Measurements from ENCODE around the gene ZCCHC13.
A peak's percentile ranks its signal among the peaks of the same experiment; 100 is the strongest.
"Not testable (repeated sequence)": the region's sequence is repeated elsewhere in the genome, so short reads cannot be mapped to it uniquely, and the experiment has no call there.

ZCCHC13 gene

DNA sequence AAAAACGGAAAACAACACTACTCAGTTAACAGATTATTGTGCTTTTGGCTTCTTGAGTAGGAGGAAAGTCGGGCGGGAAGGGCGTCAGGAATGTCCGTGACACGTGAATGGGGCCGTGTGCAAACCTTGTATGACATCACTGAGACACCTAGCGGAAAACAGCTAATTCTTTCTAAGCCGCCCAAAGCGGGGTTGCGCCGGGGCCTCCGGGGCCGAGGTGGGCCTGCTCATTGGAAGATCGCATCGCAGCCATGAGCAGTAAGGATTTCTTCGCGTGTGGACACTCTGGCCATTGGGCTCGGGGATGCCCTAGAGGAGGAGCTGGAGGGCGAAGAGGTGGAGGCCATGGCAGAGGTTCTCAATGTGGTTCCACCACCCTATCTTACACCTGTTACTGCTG, at the start of gene ZCCHC13:
Gene ZCCHC13 (plus strand): TSS at position 165 of the 400 bp plus-strand sequence. CDS start 87 bp downstream, at position 252.
- no peak for DNase-seq

DNA sequence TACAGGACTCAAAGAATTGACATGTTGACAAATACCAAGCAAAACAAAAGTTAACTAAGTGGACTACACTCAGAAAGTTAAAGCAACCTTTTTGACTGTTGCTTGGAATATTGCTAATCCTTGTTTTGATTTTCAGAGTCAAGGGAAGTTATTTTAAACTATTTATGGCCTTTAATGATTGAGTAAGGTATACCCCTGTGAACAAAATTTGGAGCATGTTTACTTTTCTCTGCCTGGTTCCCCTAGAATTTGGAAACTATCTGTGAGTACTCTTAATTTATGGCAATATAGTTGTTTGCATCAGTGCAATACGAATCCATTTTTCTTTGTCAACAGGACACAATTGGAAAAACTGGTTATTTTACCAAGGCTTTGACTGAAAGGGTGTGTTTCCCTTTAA, 45.9 kb upstream of the ZCCHC13 start:
- not testable (repeated sequence) for DNase-seq

DNA sequence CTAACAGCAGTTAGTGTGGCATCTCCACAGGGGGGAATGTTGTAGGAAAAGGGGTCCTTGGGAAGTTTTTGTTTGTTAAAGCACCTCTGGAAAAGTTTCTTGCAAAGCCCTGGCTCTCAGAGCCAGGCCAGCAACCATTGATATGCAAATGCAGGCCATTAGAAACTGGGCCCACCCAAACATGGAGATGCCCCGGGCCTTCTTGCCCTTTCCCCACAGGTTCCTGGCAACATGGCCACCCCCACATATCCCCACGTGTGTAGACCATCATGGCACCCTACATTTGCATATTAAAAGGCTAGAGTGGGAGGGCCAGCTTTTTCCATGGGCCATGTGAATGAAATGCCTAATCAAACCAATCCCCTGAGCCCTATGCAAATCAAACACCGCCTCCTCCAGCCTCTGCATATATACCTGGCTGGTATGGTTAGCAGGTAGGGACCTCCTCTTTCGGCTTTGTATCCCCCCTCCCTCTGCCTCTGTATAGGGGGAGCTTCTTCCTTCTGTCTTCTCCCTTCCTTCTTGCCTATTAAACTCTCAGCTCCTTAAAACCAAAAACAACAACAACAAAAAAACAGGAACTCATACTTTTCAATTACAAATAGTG, 44.0 kb upstream of the ZCCHC13 start:
- DNase-seq: no peak

DNA sequence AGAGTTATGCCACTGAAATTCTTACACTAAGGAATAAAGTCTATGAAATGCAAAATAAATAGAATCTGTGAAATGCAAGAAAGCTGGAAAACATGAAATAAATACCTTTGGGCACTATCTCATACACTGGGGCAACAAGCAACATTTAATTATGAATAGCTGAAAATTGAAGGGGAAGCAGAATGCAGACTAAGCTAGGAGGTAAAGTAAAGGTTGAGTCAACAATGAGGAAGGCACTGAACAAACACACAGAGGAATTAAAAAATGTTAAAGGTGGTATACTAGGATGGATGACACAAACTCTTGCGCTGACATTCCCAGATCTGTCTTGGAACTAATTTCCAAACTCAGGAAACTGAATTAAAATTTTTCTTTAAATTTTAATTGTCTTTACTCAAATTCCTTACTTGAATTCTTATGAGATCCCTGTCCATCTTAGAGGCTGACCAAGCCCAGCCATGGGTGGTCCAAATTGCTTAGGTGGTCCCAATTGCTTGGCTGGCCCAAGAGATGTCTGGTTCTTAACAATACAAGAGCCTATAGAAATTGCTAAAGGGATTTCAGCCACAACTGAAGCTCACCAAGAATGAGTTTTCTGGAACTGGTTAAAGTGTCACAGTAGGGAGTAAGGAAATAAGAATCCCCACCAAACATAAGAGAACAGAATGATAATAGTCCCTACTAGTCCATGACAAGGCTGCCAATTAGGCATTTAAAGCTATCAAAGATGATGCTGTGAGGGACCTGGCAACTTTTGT, 41.3 kb upstream of the ZCCHC13 start:
- DNase-seq: no peak

DNA sequence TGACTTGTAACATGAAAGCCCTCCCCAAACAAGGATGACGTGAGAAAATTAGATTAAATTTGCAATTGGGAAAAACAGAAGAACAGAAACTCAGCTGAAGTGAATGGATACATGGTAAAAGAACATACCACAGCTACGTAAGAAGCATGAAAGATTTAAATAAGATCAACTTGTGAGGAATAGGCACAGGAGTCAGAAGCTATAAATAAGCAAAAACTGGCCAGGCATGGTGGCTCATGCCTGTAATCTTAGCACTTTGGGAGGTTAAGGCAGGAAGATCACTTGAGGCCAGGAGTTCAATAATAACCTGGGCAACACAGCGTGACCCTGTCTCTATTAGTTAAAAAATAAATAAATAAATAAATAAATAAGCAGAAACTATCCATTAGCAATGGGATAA, 33.6 kb upstream of the ZCCHC13 start:
- DNase-seq: no peak

DNA sequence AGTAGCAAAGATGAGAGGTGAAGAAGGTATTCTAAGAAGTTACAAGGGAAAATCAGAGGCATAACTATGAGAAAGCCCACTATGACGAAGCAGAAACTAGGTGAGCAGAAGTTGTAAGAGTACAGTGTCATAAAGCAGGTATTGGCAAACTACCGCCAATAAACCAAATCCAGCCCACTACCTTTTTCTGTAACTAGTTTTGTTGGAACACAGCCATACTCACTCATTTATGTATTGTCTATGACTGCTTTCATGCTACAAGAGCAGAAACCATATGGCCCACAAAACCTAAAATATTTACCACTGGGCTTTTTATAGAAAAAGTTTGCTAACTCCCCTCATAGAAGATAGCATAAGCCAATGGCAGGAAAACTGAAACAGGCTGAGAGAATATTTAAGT, 31.8 kb upstream of the ZCCHC13 start:
- no peak for DNase-seq

DNA sequence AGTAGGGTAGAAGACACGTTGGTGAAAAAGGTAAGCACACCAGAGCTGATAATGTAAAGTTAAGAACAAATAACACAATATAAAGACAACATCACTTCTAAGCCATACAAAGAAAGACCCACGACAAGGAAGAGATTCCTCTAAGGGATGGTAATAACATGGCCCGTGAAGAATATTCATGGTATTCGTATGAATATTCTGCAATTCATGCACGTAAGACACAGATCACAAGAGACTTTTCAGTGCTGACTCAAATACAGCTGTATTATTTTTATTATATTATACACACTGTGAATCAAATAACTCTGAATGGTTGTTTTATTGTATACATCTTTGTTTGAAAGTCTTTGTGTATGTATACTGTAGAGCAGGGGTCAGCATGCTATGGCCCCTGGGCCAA, 29.5 kb upstream of the ZCCHC13 start:
- no peak for DNase-seq

DNA sequence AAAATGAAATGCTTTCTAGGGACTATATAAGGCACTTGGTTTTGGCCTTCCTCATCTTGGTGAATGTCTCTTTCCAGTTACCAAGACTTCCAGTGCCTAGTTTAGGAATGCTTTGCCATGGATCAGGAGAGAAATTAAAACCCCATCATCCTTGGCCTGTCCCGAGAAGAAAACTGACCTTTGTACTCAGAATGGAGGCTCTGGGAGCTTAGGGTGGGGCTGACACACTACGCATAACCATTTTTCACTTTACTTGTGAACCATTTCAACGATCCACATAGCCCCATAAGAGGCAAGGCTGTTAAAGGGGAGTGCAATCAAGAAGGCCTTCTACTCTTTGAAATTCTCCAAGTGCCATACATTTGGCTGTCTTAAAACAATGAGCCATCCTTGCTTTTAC, 26.7 kb upstream of the ZCCHC13 start:
- DNase-seq: no peak

DNA sequence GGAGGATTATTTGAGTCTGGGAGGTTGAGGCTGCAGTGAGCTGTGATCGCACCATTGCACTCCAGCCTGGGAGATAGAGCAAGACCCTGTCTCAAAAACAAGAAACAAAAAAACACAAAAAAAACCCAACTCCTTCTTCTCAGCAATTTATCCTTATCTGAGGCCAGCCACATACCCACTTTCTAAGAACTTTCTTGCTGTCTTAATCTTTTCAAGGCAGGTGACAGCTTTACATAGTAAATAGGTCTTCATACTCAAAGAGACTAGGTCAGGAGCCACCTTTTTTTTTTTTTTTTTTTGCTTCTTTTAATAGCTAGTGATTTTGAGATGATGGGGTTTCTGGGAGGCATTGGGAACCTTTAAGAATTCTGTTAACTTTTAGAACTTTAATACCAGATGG, 26.1 kb upstream of the ZCCHC13 start:
- no peak for DNase-seq

DNA sequence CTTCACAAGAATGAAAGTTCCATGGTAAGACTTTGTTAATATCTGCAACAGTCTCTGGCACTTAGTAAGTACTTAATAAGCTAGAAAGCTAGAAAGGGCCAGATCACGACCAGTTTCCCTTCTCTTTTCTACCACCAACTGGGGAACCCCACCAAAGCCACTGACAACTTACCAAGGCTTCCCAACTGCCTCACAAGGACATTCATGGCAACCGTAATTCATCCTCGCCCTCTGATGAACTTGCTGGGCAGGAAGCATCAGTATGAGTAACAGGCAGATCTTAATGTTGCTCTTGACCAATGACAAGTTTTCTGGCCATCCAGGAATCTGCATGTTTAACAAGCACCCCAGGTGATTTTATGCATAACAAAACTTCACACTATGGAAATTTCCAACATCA, 23.2 kb upstream of the ZCCHC13 start:
- DNase-seq: no peak

DNA sequence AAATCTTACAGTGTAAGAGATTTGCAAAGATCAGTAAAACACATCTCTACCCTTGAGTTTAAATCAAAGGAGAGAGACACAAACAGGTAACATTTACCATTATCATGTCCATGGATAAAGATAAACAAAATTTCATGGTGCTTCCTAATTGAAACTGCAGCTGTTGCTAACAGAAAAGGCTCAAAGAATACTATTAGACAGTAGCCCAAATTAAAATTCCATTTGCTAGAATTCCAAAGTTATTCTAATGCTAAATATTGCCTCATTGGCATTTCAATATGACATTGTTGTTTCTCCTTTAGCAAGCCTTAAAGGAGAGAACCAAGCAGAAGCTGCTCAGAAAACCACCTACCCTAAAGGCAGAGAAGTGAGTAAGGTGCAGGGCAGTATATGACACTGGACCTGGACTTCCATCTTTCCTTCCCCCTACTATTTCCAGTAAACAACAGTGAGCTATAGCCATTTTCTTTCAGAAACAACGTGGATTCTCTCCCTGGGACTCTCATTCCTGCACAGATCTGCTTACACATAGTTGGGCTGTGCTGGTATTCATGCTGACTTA, 19.5 kb upstream of the ZCCHC13 start:
- no peak for DNase-seq

DNA sequence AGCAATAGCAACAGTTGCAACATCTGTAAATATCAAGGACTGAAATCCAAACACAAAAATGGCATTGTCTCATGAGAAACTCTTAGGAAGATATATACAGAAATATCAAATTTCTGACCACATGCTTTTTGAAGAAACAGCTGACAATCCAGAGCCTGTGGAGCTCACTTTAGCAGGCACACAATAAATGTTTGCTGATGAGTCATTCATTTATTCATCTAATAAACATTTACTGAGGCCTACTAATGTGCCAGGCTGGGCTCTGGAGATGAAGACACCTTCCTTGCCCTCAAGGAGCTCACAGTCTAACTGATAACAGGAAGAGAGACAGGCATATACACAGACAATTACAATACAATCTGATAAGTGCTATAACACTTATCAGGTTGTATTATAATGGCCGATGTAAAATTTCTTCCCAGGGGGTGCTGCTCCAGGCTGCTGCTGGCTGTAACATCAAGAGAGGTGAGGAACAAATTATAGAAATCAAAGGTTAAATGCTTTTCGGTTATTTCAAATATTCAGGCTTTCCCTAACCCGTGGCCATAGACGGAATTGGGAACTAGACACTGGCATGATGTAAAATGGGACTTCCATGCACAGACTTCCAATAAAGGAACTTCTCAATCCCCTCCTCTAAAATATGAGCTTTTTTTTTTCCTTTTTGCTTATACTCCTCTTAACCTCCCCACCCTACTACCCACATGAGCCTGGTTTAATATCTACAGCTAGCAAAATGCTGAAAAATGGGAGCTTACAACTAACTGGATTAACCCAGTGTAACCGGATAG, 16.8 kb upstream of the ZCCHC13 start:
- DNase-seq: no peak

DNA sequence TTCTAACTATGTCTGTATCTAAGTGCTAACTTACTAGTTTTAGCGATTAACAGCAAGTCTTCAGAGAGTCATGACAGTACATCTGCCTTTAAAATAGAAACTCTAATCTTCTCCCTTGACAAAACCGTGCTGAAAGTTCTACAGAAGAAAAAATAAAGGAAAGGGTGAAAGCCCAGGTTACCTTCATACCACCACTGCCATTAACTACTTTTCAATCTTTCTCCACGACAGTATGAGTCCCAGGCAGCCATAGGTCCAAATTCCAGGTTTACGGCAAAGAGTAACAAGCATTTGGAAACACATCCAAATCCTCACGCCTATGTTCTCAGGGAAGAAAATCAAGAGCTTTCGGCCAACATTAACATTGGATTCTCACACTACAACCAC, 12.4 kb upstream of the ZCCHC13 start:
- DNase-seq: no peak

DNA sequence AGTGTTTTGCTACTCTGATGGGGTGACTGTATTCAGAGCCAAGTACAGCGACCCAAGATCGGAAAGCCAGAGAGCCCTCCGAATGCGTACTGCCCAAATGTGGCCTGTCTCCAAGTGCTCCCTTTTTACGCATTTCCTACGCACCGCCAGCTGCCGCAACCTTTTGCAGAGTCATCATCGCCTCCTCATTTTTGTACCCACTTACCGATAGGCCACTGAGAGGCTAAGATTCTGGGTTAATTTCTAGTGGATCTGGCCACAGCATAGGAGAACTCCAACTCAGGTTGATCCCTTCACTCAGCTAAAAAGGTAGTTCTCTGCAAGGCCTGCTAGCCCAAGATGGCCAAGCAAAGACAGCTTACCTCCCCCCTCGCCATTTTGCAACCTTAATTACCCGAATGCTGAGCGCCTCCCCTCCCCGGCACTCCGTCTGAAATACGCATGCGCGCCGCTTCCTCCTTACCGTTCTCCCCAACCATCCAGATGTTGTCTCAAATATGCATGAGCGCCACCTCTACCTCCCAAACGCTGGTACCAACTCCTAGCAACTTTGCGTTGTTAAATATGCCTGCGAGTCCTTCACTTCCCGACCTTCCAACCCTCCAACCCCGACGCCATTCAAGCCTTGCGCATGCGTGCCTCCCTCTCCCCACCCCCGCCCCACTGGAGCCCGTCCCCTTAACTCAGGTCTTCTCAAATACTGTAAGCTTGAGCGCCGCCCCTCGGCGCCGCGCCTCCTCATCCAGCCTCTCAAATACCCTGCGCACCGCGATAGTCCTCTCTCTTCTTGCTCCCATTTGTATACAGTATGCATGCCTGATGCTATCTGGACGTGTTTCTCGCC, 11.8 kb upstream of the ZCCHC13 start:
- DNase-seq: peak; percentile 72

DNA sequence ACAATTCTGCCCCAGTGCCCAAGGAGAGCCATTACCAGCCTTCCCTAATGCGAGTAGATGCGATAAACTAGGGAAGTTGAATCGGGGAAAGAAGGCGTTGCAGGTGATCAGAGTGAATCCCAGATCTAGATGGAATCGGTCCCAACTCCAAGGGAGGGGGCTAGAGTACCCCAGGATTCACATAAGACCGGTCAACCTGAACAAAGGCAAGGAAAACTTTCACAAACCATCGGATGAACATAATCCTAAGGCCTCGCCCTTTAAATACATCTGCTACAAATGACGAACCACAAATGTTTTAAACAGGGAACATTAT, 11.2 kb upstream of the ZCCHC13 start:
- DNase-seq: no peak

DNA sequence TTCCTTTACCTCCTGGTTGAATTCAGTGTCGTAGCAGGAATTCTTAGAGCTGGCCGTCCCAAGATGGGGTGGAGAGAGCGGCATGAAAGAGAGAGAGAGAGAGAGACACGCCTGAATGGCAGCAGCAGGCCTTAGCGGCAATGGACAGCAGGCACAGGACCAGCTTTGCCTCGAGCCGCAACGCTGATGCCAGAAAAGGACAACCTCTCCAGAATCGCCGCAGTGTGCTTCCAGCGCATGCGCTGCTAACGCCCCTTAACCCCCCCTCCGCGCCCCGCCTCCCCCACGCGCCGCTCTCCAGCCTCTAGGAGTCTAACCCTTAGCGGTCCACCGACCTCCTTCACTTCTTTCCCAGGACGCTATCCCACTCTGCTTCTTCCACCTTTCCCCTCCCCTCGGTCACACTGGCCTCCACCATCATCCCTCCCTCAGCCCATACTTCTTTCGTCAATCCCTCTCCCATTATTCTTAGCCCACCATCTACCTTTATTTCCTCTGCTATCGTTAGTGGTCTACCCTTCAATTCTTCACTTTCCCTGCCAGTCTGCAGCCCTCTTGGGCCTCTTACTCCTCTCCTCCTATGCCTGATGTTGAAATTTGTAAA, 10.5 kb upstream of the ZCCHC13 start:
- DNase-seq: peak; percentile 63

DNA sequence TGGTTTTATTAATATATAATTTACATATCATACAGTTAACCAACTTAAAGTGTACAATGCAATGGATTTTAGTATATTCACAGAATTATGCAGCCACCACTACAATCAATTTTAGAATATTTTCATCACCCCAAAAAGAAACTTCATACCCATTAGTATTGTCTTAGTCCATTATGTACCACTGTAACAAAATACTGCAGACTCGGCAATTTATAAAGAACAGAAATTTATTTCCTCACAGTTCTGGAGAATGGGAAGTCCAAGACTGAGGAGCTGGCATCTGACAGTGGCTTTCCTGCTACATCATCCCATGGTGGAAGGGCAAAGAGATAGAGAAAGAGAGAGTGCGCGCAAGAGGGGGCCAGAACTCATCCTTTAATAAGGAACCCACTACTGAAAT, 8.9 kb upstream of the ZCCHC13 start:
- no peak for DNase-seq

DNA sequence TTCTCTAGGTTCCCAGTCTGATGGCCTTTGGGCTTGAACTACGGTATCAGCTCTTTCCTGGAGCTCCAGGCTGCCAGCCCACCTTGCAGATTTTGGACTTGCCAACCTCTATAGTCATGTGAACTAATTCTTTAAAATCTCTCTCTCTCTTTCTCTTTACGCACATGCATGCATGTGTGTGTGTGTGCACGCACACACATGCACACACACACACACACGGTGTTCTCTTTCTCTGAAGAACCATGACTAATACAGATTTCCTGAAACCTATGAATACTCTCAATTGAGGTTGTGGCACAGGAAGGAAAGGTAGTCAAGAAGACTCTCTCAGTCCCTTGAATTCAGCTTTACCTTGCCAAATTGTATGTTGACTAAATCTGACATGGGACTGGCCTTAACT, 6.2 kb upstream of the ZCCHC13 start:
- DNase-seq: no peak

DNA sequence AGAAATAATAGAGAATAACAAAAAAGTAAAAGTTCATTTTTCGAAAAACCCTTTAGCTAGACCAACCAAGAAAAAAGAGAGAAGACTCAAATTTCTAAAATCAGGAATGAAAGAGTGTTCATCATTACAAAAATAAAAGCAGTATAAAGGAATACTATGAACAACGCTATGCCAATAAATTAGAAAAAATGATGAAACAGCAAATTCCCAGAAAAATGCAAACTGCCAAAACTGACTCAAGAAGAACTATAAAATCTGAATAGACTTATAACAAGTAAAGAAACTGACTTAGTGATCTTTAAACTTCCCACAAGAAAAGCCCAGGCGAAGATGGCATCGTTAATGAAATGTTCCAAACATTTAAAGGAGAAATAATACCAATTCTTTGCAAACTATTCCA, 3.1 kb upstream of the ZCCHC13 start:
- no peak for DNase-seq

DNA sequence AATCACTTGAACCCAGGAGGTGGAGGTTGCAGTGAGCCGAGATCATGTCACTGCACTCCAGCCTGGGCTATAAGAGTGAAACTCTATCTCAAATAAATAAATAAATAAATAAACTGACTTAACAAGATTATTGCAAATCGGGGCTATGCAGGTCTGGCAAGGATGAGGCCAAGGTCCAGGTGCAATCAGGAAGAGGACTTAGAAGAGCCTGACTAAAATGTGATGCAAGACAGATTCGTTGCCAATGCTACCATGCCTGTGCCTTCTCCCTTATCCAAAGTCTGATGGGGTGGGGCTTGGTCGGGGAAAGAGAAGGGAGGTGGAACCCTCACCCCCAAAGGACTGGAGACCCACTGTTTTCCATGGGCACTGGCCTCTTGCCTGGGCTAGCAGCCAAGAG, 14.7 kb downstream of the ZCCHC13 start:
- DNase-seq: no peak

DNA sequence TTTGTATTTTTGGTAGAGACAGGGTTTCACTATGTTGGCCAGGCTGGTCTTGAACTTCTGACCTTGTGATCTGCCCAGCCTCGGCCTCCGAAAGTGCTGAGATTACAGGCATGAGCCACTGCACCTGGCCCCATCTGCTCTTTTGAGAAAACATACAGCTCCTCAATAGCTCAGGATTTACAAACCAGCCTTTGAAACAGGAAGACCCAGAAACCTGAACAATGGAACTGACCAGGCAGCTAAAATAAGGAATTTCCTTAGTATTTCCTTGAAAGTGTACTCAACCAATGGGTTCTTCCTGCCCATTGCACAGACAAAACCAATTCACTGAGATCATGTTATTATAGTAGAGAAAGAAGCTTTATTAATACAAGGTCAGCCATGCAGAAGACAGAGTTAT, 15.3 kb downstream of the ZCCHC13 start:
- DNase-seq: not testable (repeated sequence)

DNA sequence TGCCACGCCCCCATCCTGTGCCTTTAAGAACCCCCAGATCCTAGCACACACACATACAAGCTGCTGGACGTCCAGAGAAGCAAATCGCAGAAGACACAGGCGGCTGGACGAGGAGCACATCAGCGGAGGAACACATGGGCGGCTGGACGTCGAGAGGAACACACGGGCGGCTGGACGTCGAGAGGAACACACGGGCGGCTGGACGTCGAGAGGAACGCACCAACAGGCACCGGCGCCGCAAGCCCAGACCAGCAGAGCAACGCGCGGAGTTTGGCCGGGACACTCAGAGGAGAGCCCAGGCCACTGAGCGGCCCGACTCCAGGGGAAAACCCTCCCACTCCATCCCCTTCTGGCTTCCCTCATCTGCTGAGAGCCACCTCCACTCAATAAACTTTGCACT, 17.2 kb downstream of the ZCCHC13 start:
- no peak for DNase-seq

DNA sequence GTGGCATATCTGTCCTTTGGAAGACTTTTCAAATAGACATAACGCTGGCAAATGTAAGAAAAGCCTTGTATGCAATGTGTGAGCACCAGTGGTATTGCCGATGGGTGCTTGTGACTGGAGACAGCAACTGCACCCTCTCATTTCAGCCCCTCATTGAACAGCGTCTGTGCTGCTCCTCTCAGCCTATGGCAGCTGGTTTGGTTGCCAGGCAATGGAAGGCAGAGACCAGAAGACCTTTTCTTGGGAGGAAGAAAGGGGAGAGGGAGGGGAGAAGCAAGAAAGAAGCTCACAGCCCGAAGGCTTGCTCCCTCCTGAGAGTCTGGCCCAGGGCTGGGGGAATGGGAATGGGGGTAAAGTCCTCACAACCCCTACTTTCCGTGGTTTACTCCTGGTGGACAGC, 20.2 kb downstream of the ZCCHC13 start:
- no peak for DNase-seq
